Measurements from ENCODE around the gene PRRG3. TPM values are rescaled to one million over a fixed set of nuclear protein-coding genes. Genes with fewer than 3 reads are reported as not detected.

PRRG3 gene
- total RNA-seq, 1 donor from 2014 or later: 2.0 TPM

- no peaks in the 10 kb centered on the region for H3K4me1 Mint-ChIP-seq (ENCODE audit: low read depth, unreplicated experiment)
- TF ChIP-seq CTCF (IDR thresholded peaks at IDR 0.05; ENCODE audit: partially characterized antibody, unreplicated experiment): no peak
- H3K9me3 Mint-ChIP-seq (ENCODE audit: unreplicated experiment): peaks cover 5% of the 10 kb centered on the region
- no peak for DNase-seq
- no peak overlapping the region for H3K27ac Mint-ChIP-seq (ENCODE audit: unreplicated experiment)
- H3K27me3 Mint-ChIP-seq (ENCODE audit: unreplicated experiment): peaks cover 9% of the 10 kb centered on the region
- no peak overlapping the region for H3K4me3 Mint-ChIP-seq (ENCODE audit: unreplicated experiment)
- H3K36me3 Mint-ChIP-seq (ENCODE audit: unreplicated experiment): no peaks in the 10 kb centered on the region
Observed at GRCh38 chrX:151736685-151737084, 41.4 kb downstream of the PRRG3 start.

- Mint-ChIP-seq H3K9me3 (ENCODE audit: unreplicated experiment) (peaks cover 5% of the 10 kb centered on the region), H3K4me1 (ENCODE audit: low read depth, unreplicated experiment) (no peaks in the 10 kb centered on the region)
- no peak for TF ChIP-seq CTCF (IDR thresholded peaks at IDR 0.05; ENCODE audit: partially characterized antibody, unreplicated experiment)
Observed at GRCh38 chrX:151737494-151737893, 42.2 kb downstream of the PRRG3 start.

GRCh38 chrX:151738751-151739150, 43.5 kb downstream of the PRRG3 start:
- H3K4me3 Mint-ChIP-seq (ENCODE audit: unreplicated experiment): no peak overlapping the region
- no peaks in the 10 kb centered on the region for H3K36me3 Mint-ChIP-seq (ENCODE audit: unreplicated experiment)
- no peak for TF ChIP-seq CTCF (IDR thresholded peaks at IDR 0.05; ENCODE audit: partially characterized antibody, unreplicated experiment)
- DNase-seq: no peak
- peaks cover 5% of the 10 kb centered on the region for H3K9me3 Mint-ChIP-seq (ENCODE audit: unreplicated experiment)
- no peak overlapping the region for H3K27ac Mint-ChIP-seq (ENCODE audit: unreplicated experiment)
- H3K4me1 Mint-ChIP-seq (ENCODE audit: low read depth, unreplicated experiment): no peaks in the 10 kb centered on the region
- H3K27me3 Mint-ChIP-seq (ENCODE audit: unreplicated experiment): peaks cover 9% of the 10 kb centered on the region

More at GRCh38 chrX:151737494-151737893, 42.2 kb downstream of the PRRG3 start:
- no peak for DNase-seq
- H3K27ac Mint-ChIP-seq (ENCODE audit: unreplicated experiment): no peak overlapping the region
- peaks cover 9% of the 10 kb centered on the region for H3K27me3 Mint-ChIP-seq (ENCODE audit: unreplicated experiment)
- no peak overlapping the region for H3K4me3 Mint-ChIP-seq (ENCODE audit: unreplicated experiment)
- H3K36me3 Mint-ChIP-seq (ENCODE audit: unreplicated experiment): no peaks in the 10 kb centered on the region

- no peaks in the 10 kb centered on the region for H3K36me3 Mint-ChIP-seq (ENCODE audit: unreplicated experiment)
- no peak overlapping the region for H3K27ac Mint-ChIP-seq (ENCODE audit: unreplicated experiment)
- H3K27me3 Mint-ChIP-seq (ENCODE audit: unreplicated experiment): peaks cover 3% of the 10 kb centered on the region
- H3K9me3 Mint-ChIP-seq (ENCODE audit: unreplicated experiment): peaks cover 5% of the 10 kb centered on the region
- no peaks in the 10 kb centered on the region for H3K4me1 Mint-ChIP-seq (ENCODE audit: low read depth, unreplicated experiment)
- DNase-seq: no peak
- H3K4me3 Mint-ChIP-seq (ENCODE audit: unreplicated experiment): no peak overlapping the region
- TF ChIP-seq CTCF (IDR thresholded peaks at IDR 0.05; ENCODE audit: partially characterized antibody, unreplicated experiment): no peak
Observed at GRCh38 chrX:151741606-151742005, 46.3 kb downstream of the PRRG3 start.

GRCh38 chrX:151742311-151742710, 47.1 kb downstream of the PRRG3 start:
- Mint-ChIP-seq H3K9me3 (ENCODE audit: unreplicated experiment) (peaks cover 3% of the 10 kb centered on the region), H3K4me3 (ENCODE audit: unreplicated experiment) (no peak overlapping the region), H3K27ac (ENCODE audit: unreplicated experiment) (no peak overlapping the region), H3K36me3 (ENCODE audit: unreplicated experiment) (no peaks in the 10 kb centered on the region), H3K4me1 (ENCODE audit: low read depth, unreplicated experiment) (no peaks in the 10 kb centered on the region), H3K27me3 (ENCODE audit: unreplicated experiment) (peaks cover 3% of the 10 kb centered on the region)
- DNase-seq: no peak
- no peak for TF ChIP-seq CTCF (IDR thresholded peaks at IDR 0.05; ENCODE audit: partially characterized antibody, unreplicated experiment)
